Activated CD8-positive, alpha-beta memory T cell treated with anti-CD3 and anti-CD28 coated beads for 1 hour (primary cell): Measurements from ENCODE around the gene HOXB2.

Experiments
- DNase-seq, 2 donors: peaks; one replicate each; pipeline ENCODE4 v3.0.0-alpha.2; 2020; ENCODE audit warnings: low read depth in 1 of 2; ENCODE audit errors: extremely low read depth in 1 of 2

Gene HOXB2

DNA sequence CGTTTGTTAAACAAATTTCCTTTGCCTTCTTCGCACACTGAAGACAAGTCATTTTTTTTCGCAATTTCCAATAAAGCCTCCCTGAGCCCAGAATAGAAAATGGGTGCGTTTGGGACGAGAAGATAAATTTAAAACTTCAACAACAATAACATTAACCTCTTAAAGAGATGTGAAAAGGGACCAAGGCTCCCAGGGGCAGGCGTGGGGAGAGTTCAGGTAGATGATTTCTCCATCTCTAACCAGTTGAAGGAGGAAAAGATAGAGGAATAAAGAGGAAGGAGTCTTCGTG, 34.5 kb upstream of the HOXB2 start:
- no peak for DNase-seq

DNA sequence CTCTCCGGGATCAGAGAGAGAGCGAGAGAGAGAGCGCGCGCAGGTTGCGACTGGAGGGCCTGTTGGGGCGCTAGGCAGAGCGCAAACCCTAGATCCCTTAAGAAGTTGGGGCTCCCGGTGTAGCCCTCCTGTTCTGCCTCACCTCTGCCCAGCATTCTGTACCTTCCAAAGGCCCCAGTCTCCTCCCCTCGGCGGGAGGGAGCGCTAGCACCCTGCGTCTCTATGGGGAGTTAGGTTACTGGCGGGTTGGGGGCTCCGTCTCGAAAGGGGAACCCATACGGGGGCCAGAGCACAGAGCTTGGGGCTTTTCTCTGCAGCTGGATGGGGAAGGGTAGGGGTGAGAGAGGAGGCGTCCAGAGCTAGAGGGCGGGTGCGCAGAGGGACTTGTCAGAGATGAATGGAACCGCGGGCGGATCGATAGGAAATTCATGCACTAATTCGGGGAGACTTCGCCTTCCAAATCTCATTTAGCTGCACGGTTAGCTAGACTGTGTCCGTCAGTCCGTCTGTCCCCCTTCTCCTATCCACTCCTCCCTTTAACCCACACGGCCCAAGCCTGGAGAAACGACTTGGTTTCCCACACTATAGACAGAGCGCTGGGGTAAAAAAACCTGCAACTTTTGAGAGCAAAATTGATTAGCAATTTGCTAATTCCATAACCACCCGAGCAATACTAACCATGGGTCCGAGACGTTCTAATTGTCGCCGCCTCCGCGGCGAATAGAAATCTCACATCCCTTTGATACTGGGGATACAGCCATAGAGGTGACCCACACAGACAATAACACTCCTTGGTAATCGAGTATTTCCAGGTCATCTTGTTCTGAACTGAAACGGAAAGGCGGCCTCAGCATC, 33.9 kb upstream of the HOXB2 start:
- DNase-seq = no peak

DNA sequence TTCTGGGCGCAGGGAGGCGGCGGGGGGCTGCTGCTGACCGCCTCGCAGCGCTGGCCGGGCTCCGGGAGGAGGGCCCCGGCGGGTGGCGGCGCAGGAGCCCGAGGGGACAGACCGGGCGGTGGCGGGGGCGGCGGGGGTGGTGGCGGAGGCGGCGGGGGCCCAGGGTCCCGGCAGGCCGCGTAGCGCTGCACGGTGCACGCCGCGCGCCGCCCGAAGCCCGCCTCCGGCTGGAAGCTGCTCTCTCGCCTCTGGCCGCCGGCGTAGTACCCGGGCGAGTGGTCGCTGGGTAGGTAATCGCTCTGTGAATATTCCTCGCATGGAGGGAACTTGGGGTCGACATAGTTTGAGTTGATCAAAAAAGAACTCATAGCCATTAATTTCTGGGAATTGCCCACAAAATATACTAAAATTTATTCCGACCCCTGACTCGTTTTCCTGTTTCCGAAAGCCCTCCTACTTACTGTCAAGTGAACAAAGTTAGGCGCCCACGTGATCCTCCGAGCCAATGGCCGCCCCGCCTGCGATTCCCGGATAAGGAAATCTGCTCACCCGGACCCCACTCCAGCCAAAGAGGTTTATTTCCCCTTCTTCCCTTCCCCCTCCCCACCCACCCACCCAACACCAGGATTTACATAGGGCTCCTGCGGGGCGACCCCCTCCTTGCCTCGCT, 33.2 kb upstream of the HOXB2 start, which contains the start of gene HOXB4:
Gene HOXB4 (minus strand): TSS at position 405 of the 670 bp plus-strand sequence. CDS start 31 bp downstream, at position 374.
- DNase-seq = peak in 1 of 2 donors; percentile 51

DNA sequence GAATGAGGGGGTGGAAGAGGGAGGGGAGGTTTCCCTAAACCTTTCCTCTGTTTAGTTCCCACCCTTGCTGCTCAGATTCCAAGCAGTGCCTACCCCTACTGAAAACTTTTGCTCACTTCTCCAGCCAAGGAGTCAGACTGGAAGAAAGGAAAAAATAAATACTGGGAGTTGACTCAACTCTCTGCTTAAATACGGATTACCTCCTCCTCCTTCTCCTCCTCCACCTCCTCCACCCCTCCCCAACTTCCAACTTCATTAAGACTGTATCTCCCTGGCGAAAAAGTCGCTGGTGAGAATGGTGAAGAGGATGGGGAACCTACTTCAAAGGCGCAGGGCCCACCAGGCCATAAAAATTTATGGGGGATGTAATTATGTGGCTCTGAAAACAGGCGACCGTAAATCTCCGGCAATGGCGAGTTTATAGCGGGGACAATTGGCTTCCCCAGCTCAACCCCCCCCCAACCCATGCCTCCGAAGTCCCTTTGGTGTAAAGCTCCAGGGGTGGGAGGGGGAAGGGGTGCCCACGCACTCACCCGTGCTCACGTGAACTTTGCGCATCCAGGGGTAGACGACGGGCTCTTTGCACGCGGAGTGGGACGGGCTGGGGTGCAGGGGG, 32.5 kb upstream of the HOXB2 start:
- DNase-seq = no peak

DNA sequence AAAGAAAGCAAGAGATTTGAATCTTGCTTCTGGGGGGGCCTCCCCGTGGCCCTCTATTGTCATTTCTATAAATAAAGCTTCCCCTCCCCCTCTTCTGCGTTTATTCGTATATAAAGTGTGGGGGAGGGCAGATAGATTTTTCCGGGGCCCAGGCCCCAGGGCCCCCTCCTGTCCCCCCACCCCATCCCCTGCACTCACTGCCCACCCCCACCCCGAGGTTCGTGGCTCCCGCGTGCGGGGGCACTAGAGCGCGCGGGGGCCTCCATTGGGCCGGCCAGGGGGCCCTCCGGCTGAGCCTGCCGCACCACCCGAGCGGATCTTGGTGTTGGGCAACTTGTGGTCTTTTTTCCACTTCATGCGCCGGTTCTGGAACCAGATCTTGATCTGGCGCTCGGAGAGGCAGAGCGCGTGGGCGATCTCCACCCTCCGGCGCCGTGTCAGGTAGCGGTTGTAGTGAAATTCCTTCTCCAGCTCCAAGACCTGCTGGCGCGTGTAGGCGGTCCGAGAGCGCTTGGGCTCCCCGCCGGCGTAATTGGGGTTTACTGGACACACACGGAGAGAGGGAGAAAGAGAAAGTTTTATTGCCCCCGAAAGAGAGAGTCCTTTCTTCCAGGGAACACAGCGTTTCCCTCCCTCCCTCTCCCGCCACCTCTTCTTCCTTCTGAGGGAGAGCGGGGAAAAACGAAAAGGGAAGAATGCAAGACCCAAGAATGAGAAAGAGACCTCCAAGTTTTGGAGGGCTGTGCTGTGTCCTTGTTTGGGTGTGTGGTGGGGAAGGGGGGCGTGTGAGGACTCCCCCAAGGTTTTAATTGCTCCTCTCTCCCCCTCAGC, 31.8 kb upstream of the HOXB2 start:
- DNase-seq = no peak

DNA sequence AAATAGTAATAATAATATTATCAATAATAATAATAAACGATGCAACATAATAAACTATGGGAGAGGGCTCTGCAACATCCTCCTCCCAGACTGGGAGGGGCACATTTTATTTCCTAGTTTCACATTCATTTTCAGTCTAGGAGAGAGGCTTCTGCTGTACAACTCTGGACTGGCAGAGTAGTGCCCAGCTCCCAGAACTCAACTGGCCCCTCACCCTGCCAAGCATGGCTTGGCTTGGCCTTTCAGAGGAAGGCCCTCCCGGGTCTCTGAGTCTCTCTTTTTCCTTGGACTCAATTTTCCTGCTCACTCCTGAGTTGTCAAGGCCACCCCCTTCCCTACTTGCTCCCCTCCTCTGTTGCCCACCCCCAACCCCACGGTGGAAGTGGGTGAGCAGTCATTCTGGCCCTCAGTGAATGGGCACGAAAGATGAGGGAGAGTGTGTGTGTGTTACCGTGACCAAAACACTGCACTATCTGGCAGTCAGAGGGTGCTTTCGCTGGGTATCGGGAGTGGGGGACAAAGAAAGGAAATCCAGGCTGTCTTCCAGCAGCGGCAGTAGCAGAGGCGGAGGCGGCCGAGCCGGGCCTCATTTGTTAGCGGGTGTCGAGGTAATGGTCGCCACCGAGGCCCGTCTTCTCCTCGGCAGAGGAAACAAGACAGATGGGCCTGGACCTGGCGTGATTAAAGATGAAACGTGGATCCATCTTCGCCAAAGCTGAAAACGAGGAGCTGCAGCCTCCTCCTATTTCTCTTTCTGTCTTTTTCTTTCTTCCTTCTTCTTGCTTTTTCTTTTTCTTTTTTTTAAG, 31.0 kb upstream of the HOXB2 start:
- no peak for DNase-seq

DNA sequence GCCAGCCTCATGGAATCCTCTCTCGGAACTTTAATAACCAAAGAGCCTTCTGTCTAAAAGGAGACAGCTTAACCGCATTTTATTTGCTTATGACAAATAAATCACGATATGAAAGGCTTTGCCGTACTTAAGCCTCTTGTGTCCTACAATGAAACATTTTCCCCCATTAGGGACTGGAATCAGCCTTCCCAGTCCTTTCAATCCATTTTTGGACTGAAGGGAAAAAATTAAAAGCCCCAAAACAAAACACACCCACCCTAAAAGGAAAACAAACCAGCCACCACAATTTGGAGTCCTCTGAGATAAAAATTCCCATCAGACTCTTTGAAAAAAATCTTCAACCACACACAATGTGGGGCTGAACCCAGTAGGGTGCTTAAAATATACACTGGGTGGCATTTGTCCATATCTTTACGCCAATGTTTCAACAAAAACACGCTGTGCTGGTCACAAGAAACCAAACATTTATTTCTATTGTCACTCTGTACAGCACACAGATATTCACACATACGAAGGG, 30.2 kb upstream of the HOXB2 start:
- no peak for DNase-seq

DNA sequence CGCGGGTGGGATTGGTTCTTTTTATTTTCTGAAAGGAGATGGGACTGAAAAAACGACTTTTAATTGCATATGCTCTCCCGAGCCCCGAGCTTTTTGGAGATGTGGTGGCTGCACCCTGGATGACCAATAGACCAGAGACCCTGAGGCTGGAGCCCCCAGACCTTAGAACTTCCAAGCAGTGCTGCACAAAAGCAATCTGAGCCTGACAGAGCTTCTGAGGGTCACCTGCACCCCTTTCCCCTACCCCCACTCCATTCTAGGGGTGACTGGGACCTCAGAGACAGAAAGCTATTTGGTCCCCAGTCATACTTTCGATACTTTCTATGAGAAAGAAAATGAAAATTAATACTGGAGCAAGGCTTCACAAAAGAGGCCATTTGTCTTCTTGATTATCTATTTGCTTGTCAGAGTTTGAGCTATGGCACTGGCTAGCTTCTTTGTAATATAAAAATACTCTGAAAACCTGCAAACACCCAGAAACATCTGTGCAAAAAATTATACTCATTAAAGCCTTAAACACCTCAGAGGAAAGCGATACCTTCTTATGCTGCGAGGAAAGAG, 29.7 kb upstream of the HOXB2 start:
- DNase-seq = no peak

DNA sequence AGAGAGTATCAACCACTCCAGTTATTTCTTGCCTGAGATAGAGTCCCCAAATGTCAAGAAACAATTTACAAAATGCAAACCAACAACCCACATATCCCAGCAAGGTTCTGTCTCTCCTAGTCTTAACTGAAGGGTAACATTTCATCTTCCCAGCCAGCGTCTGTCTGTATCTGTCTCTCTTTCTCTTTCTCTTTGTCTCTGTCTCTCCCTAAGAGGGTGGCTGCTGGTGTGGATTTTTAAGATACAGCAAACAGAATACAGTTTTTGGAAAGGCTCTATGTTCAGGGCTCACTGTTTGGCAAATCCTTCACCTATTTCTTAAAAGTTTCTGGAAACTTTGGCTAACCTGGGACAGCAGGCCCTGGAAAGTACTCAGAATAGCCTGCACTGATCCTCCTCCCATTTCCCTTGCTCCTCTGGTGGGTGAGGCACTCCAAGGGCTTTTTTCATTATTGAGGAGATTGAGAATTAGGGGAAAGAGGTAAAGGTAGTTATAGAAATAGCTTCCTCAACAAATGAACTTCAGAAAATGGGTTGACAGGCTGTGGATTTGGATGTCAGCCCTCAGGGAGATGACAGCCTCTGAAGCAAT, 27.0 kb upstream of the HOXB2 start:
- DNase-seq = no peak

DNA sequence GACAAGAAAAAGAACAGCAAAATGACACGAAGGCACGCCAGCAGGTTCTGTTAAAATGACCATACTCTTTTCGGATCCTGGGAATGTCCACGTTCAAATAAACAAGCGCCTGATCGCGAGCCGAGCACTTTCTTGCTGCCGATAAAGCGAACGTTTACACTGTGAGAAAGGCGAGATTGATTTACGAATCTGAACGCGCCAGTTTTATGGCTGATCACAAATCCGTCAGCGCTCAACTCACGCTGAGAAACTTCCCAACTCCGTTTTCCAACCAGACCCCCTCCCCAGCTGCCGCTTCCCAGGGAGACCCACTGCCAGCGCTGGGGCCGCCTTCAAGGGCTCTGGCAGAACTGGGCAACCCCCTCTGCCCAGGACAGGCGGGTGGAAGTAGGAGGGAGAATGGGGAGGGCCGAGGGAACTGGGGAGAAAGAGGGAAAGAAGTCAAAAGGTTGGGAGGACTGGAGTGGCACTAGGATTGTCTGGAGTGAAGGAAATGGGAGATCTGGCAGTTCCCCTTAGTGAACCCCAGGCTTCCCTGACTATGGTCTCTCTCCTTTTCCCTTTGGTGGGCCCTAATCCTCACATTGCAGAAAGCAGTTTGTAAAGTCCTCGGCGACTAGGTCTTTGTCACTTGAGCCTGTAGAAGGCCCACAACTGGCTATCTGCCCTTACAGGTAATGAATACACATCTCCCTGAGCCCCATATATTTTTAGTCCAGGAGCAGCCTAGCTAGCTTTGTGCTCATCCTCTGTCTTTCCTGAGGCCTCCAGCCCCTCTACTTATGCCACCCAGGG, 26.3 kb upstream of the HOXB2 start:
- no peak for DNase-seq

DNA sequence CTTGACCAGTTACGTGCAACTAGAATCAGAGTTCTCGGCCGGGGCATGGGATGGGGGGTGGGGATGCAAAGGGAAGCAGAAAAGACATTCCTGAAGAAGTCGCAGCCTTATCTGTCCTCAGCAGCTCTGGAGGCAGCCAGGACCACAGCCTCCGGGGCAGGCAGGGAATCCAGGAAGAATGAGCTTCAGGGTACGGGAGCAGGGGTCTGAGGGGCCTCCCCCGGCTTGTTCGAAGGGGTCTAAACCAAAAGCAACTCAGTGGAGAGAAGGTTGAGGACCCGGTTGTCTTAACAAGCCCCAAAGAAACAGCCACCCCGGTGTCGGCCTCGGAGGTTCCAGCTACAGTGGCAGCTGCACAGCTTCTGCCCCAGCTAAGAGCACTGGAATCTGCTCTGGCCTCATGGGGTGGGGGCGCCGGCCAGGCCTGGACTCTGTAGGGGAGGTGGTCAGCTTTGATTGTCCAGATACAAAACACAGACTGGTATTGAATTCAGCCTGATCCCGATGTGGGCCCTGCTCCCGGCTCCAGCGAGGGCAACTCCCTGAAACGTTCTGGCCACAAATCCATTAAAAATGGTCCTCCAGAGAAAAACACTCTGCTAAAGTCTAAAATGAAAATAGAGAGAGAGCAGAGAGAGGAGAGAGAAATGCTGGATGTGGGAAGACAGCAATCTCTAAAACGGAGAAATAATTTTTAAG, 25.6 kb upstream of the HOXB2 start:
- DNase-seq = no peak

DNA sequence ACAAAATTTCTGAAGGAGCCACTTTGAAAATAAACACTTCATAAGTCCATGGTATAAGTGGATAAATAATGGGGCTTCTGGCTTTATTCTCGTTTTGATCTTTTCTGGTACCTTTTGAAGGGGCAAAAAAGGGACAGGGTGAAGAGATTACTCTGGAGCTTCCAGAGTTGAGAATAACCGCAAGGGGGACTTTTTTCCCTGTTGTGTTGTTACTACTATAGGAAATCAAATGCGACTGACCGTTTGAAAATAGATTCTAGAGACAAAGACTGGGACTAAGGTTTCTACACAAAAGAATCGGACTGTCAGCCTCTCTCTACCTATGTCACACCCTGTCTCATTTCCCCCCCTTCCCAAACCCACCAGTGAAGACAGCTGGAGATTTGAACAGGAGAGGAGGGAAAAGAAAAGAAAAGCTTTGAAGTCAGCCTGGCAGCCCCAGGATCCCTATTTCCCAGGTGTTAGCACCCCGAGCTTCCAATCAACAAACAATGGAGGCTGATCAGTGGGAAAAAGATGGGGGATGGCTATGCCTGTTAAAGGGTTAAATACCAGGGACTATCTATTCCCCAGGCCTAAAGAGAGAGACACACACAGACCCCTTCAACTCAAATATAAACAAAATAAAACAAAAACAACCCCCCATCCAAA, 24.9 kb upstream of the HOXB2 start:
- DNase-seq = no peak

DNA sequence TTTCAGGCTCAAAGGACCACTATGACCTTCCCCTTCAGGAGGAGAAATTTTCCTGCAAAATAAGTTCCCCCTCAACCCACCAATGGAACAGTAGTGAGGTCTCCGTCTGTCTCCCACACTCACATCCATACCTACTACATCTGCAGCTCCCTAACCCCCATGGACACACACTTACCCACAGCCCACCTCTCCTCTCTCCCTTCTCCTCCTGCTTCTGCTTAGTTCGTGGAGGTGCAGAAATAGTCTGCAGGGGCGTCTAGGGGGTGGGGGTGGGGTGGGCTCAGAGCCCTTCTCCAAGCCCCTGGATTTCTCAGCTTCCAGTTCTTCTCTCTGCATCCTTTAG, 24.3 kb upstream of the HOXB2 start:
- DNase-seq = no peak

DNA sequence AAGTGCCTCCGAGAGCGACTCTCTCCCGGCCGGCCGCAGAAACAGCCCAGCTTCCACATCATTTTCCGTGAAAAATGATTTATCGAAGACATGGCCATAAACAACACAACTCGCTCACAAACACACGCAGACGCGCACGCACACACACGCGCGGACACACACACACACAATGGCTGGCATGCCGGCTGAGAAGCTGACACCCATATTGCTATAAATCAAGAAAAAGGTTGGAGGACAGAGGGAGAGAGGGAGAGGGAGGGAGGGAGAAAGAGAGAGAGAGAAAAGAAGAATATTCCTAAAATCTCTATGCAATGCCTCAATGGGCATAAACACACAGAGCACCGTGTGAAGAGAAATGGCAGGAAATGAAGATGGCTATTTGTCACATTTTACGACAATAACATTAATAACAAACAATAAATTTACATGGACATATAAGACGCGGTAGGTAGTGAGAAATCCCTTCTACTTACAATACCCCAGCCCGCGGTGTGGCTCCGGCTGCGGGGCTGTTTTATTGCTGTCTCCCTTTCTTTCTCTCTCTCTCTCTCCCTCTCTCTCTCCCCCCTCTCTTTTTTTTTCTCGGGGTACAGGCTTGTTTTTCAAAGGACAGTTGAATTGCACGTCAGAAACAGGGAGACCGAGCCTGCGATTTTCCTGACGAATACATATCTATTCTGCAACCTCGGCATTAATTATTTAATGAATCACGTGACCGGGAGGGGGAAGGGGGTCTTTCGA, 23.8 kb upstream of the HOXB2 start:
- no peak for DNase-seq

DNA sequence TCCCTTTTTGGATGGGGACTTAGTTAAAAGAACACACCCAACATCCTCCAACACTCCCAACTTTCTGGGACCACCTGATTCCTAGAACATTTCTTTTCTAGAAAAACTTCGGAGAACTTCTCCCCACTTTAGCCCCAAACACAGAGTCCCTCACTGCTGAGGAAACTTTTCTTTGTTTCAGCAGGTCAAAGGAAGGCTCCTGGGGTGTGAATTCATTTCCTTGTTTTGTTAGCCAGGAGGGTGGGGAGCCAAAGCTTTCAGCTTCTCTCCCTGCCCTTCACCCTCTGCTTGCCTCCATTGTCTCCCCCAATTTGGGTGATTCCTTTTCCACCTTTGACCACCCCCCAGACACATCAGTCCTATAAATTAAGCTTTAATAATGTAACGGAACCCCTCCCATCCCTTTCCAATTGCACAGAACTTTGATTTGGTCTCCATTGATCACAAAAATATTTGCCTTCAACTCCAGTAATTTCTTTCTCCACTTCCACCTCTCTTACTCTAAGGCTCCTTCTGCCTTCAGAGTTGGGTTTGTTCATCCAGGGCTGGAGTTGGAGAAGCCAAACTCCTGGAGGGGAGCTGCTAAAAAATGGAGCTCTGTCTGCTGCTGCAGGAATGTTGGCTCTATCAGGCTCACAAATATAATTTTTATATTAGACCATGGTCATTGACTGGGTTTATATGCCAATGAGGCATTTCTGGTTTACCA, 22.9 kb upstream of the HOXB2 start:
- no peak for DNase-seq

DNA sequence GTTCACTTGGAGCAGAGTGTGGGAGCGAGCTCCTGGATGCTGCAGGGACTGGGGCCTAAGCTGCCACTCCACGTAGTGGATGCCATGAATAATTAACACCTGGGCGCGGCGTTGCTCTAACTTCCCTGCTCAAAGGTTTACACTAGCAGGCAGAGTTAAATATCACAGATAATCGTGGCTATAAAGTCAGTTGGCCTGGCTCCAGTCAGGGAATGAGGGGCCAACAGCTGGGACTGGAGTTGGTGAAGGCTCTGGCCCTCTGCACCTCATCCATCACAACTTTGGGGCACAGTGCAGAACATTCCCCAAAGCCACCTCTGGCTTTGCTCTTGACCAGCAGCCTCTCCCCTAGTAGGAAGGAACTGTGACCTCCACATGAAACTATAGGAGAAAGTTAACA, 22.3 kb upstream of the HOXB2 start:
- no peak for DNase-seq
